NT2/D1 (cell line): ENCODE data around the gene REG4.
A peak's percentile ranks its signal among the peaks of the same experiment; 100 is the strongest.

Source experiments
- DNase-seq: peaks from one replicate; pipeline ENCODE4 v3.0.0-alpha.2; 2011; ENCODE audit warnings: low read depth, low spot score
- H3K27me3 ChIP-seq: 2 replicates; pipeline ENCODE4 v1.6.0; 2011; ENCODE audit warnings: mild to moderate bottlenecking; ENCODE audit not compliant: insufficient read length, insufficient read depth
- H3K36me3 ChIP-seq: 2 replicates; pipeline ENCODE4 v1.6.1; 2011; ENCODE audit warnings: mild to moderate bottlenecking, low read length, mixed read lengths; ENCODE audit not compliant: insufficient read depth, insufficient read length
- H3K4me1 ChIP-seq: 2 replicates; pipeline ENCODE4 v1.5.1; 2011; ENCODE audit not compliant: insufficient read depth, insufficient read length
- H3K4me3 ChIP-seq: 2 replicates; pipeline ENCODE4 v1.5.1; 2011; ENCODE audit warnings: low read depth; ENCODE audit not compliant: insufficient read length
- H3K9ac ChIP-seq: 2 replicates; pipeline ENCODE4 v1.6.0; 2011; ENCODE audit warnings: low read depth; ENCODE audit not compliant: insufficient read length
- H3K9me3 ChIP-seq: 2 replicates; pipeline ENCODE4 v1.5.1; 2011; ENCODE audit warnings: mild to moderate bottlenecking, low read length; ENCODE audit not compliant: insufficient read depth
- SUZ12 ChIP-seq: IDR thresholded peaks from 2 replicates; pipeline ENCODE4 v1.6.1; 2011; ENCODE audit not compliant: insufficient read length, insufficient read depth; ENCODE audit errors: extremely low read depth
- YY1 ChIP-seq: IDR thresholded peaks from 2 replicates; pipeline ENCODE4 v1.6.1; 2011; ENCODE audit not compliant: insufficient read length, insufficient read depth
- ZNF274 ChIP-seq: IDR thresholded peaks from 2 replicates; pipeline ENCODE4 v1.6.1; 2011; ENCODE audit warnings: mild to moderate bottlenecking, low read depth, low read length

The REG4 gene

GRCh38 chr1:119778359-119778758, 32.9 kb downstream of the REG4 start:
- DNase-seq, result no peak
- H3K9me3 ChIP-seq, result no peaks in the 10 kb centered on the region
- no peak for TF ChIP-seq SUZ12
- TF ChIP-seq ZNF274, result no peak
- no peak for TF ChIP-seq YY1
- no peak overlapping the region for H3K4me3 ChIP-seq
- H3K36me3 ChIP-seq, result no peaks in the 10 kb centered on the region
- H3K27me3 ChIP-seq, result no peaks in the 10 kb centered on the region
- H3K9ac ChIP-seq, result no peak overlapping the region
- H3K4me1 ChIP-seq, result no peaks in the 10 kb centered on the region

- no peak overlapping the region for H3K9ac ChIP-seq
- no peak overlapping the region for H3K4me3 ChIP-seq
- no peaks in the 10 kb centered on the region for H3K36me3 ChIP-seq
- H3K4me1 ChIP-seq, result no peaks in the 10 kb centered on the region
- no peak for TF ChIP-seq ZNF274
- TF ChIP-seq SUZ12, result no peak
- no peak for TF ChIP-seq YY1
- DNase-seq, result no peak
- no peaks in the 10 kb centered on the region for H3K27me3 ChIP-seq
- H3K9me3 ChIP-seq, result no peaks in the 10 kb centered on the region
Observed at GRCh38 chr1:119774746-119775490, 36.3 kb downstream of the REG4 start.

- Histone ChIP-seq H3K27me3 (no peaks in the 10 kb centered on the region), H3K9me3 (no peaks in the 10 kb centered on the region), H3K9ac (no peak overlapping the region), H3K4me3 (no peak overlapping the region), H3K4me1 (no peaks in the 10 kb centered on the region), H3K36me3 (no peaks in the 10 kb centered on the region)
- TF ChIP-seq SUZ12, result no peak
- TF ChIP-seq ZNF274, result no peak
- TF ChIP-seq YY1, result no peak
- DNase-seq, result peak; percentile 42
Observed at GRCh38 chr1:119773711-119774241, 37.5 kb downstream of the REG4 start.

GRCh38 chr1:119772298-119772697, 39.0 kb downstream of the REG4 start:
- H3K4me1 ChIP-seq, result no peaks in the 10 kb centered on the region

GRCh38 chr1:119771770-119772169, 39.5 kb downstream of the REG4 start:
- no peaks in the 10 kb centered on the region for H3K36me3 ChIP-seq
- no peaks in the 10 kb centered on the region for H3K9me3 ChIP-seq
- H3K9ac ChIP-seq, result no peak overlapping the region
- no peaks in the 10 kb centered on the region for H3K4me1 ChIP-seq
- no peak overlapping the region for H3K4me3 ChIP-seq
- H3K27me3 ChIP-seq, result no peaks in the 10 kb centered on the region
- TF ChIP-seq ZNF274, result no peak
- no peak for TF ChIP-seq SUZ12
- no peak for TF ChIP-seq YY1
- DNase-seq, result no peak

More at GRCh38 chr1:119772298-119772697, 39.0 kb downstream of the REG4 start:
- H3K27me3 ChIP-seq, result no peaks in the 10 kb centered on the region
- TF ChIP-seq ZNF274 (no peak), YY1 (no peak), SUZ12 (no peak)
- H3K36me3 ChIP-seq, result no peaks in the 10 kb centered on the region
- no peak overlapping the region for H3K9ac ChIP-seq
- H3K9me3 ChIP-seq, result no peaks in the 10 kb centered on the region
- no peak overlapping the region for H3K4me3 ChIP-seq
- DNase-seq, result no peak

GRCh38 chr1:119771016-119771415, 40.2 kb downstream of the REG4 start:
- Histone ChIP-seq H3K36me3 (no peaks in the 10 kb centered on the region), H3K4me3 (no peak overlapping the region), H3K9ac (no peak overlapping the region), H3K4me1 (no peaks in the 10 kb centered on the region), H3K27me3 (no peaks in the 10 kb centered on the region), H3K9me3 (no peaks in the 10 kb centered on the region)
- no peak for TF ChIP-seq YY1
- TF ChIP-seq ZNF274, result no peak
- no peak for TF ChIP-seq SUZ12
- DNase-seq, result no peak

GRCh38 chr1:119768778-119769177, 42.5 kb downstream of the REG4 start, which contains the start of gene HMGCS2:
TSS of gene HMGCS2 (minus strand) at chr1:119768905. CDS start at chr1:119768844, 61 bp downstream.
- no peaks in the 10 kb centered on the region for H3K4me1 ChIP-seq
- H3K4me3 ChIP-seq, result no peak within 1 kb of the TSS
- H3K9ac ChIP-seq, result no peak within 1 kb of the TSS
- H3K36me3 ChIP-seq, result no peaks in the 10 kb centered on the region
- H3K9me3 ChIP-seq, result no peaks in the 10 kb centered on the region
- DNase-seq, result no peak
- no peak for TF ChIP-seq SUZ12
- no peak for TF ChIP-seq YY1
- TF ChIP-seq ZNF274, result no peak
- no peaks in the 10 kb centered on the region for H3K27me3 ChIP-seq

GRCh38 chr1:119767486-119767885, 43.8 kb downstream of the REG4 start:
- H3K4me1 ChIP-seq, result no peaks in the 10 kb centered on the region
- H3K4me3 ChIP-seq, result no peak overlapping the region
- H3K9me3 ChIP-seq, result no peaks in the 10 kb centered on the region
- H3K36me3 ChIP-seq, result no peaks in the 10 kb centered on the region
- H3K9ac ChIP-seq, result no peak overlapping the region
- no peak for TF ChIP-seq SUZ12
- no peak for DNase-seq
- H3K27me3 ChIP-seq, result no peaks in the 10 kb centered on the region
